Embryonic facial prominence (tissue), 1 donor: ENCODE results near the gene HGD.
"Not testable (repeated sequence)": the region's sequence is repeated elsewhere in the genome, so short reads cannot be mapped to it uniquely, and the experiment has no call there.

Source experiments
- DNase-seq: peaks from one replicate; pipeline ENCODE4 v3.0.0-alpha.2; 2016; ENCODE audit errors: extremely low spot score

HGD gene

DNA sequence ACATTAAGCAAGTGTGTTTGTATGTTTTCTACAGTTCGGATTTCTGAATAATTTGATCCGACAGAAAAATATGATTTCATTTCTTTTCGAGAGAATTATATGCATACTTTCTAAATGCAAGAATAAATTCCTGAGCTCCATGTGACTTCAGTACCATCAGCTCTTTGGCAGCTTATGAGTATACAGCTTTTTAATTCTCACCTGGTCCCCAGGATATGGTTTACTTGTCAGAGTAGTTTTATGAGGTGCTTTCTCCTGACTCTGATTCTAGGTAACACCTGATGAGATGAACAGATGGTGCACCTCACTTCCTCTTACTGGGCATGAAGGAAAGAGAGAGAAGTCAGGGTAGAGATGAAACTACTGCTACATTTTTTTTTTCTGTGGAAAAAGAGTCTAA is 3.1 kb downstream of the HGD start:
- no peak for DNase-seq

- DNase-seq, result no peak
These were observed 3.6 kb downstream of the HGD start for GRCh38 chr3:120678331-120678947.

DNA sequence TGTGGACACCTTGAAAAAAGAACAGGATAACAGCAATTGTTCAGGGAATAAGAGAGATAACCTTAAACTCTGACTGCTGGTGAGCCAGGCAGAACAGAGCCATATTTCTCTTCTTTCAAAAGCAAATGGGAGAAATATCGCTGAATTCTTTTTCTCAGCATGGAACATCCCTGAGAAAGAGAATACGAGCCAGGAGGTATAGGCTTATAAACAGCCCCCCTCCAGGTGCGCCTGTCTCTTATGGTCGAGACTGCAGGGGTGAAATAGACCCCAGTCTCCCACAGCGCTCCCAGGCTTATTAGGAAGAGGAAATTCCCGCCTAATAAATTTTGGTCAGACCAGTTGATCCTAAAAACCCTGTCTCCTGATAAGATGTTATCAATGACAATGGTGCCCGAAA is 4.8 kb downstream of the HGD start:
- not testable (repeated sequence) for DNase-seq

DNA sequence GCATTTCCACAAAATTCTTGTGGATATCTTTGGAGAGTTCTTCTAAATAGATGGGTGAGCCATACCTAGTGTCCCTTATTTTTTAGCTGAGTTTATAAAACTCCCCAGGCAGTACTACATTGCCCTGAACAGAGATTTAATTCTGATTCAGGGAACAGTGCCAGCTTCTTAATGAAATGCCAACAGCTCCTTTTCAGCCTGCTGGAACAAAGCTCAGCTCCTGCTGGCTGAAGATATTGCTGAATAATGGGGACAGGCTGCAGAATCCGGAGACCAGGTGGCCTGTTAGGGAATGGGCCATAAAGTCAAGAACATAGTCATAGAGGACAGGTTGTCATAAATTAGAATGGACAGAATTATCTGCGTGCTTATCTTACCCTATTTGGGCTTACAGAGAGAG is 8.9 kb downstream of the HGD start:
- no peak for DNase-seq

DNA sequence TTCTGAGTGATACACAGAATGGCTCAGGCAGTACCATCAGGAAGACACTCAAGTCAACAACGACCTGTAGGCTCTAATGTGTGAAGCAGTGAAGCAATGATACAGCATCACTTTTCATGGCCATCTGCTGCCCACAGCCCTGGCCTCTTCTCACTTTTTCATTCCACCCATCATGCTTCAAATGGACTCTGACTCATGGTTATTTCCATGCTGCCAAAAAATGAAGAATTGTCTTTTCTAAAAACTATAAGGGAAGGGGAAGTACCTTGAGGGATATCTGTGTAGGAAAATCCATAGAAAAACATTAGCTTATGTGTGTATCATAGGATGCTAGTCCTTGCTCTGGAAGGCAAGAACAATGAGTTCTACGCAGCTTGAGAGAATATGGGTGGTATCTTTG is 11.5 kb downstream of the HGD start:
- no peak for DNase-seq

GRCh38 chr3:120664926-120665325 is 17.1 kb downstream of the HGD start:
- no peak for DNase-seq

GRCh38 chr3:120661945-120662344 is 20.1 kb downstream of the HGD start:
- DNase-seq, result no peak

- DNase-seq, result no peak
These were observed 20.7 kb downstream of the HGD start for GRCh38 chr3:120661106-120661905.

DNA sequence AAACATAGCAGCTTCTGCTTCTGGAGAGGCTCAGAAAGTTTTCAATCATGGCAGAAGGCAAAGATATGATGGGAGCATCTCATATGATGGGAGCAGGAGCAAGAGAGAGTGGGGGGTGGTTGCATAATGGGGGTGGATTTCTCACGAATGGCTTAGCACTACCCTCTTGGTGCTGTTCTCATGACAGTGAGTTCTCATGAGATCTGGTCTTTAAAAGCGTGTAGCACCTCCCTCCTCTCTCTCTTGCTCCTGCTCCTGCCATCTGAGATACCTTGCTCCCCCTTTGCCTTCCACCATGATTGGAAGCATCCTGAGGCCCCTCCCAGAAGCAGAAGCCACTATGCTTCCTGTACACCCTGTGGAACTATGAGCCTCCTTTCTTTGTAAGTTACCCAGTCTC is 22.2 kb downstream of the HGD start:
- DNase-seq, result no peak

DNA sequence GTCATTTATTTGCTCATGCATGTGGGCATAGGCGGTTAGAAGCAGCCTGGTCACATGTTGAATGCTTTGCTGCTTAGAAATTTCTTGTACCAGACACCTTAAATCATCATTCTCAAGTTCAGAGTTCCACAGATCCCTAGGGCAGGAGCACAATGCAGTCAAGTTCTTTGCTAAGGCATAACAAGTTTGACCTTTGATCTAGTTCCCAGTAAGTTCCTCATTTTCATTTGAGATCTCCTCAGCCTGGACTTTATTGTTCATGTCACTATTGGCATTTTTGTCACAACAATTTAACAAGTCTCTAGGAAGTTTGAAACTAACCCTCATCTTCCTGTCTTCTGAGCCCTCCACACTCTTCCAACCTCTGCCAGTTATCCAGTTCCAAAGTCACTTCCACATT is 22.8 kb downstream of the HGD start:
- DNase-seq, result no peak

DNA sequence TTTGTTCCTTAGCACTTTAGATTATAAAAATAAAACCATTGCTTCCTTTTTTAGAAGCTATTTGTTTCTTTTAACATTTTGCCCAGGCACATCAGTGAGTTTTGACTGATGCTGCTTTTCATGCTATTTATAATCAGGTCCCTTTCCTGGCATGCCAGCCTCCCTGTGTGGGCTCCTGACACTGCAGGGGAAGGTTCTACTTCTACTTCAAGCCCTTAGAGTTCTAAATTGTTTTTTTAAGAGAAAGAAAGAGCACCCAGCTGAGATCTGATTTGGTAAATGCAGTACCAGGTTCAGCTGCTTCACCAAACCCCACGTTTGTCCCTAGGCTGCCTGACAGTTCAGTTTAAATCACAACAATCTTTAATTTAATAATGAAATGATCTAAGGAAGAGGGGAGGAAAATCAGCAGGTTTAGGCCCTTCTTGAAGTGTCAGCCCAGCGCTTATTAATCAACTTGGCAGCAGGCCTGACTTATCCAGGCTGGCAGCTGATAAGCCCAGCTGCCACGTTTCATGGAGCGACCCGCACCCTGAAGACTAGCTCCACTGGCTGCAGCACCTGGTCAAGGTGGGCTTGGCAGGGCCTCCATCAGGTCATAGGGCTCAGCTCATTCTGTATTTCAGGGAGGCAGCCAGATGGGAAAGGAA is 29.0 kb downstream of the HGD start:
- DNase-seq, result no peak

DNA sequence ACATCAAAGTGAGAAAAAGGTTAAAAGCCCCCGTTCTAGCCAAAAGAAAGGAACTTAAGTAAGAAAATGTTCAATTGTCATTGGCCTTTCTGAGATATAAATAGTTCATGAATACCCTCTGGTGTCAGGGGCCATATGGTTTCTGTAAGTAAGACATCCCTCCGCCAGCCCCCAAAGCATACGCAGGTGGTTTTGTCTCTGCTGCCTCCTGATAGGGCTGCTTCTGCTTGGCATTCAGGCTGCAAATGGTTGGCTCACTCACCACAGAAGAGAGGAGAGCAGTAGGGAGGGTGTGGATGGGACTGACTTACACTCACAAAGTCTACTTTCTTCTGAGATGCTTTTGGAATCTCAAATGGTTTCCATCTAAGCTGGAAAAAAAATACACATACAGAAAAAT is 29.8 kb downstream of the HGD start:
- no peak for DNase-seq

DNA sequence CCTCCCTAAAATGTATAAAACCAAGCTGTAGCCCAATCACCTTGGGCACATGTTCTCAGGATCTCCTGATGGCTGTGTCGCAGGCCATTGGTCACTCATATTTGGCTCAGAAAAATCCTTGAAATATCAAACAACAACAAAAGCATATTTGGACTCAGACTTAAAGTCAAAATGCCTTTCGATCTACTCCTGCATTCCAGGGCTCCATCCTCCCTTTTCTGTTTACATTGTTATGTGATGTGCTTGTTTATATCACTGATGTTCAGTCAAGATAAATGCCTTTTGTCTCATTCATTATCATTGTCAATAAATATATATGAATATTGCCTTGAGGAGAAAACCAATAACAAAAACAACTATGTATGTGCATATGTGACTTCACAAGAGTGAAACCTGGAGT is 31.7 kb downstream of the HGD start:
- no peak for DNase-seq

DNA sequence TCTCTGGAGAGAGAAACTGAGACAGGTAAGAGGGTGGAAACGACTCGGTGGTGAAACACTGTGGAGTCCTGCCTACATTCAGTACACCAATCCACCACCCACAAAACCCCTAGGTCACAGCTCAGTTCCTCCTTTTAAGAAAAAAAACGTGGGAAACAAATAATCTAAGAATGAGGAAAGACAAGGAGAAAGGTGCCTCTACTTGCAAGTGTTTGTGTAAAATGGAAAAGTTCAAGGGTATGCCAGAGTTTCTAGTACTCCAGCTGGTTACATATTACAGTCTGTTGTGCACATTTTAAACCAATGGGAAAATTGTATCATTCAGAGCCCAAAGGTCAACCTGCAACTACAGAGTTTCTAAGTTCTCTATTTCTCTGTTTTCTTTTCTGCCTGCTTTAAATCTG is 32.2 kb downstream of the HGD start:
- DNase-seq, result no peak

DNA sequence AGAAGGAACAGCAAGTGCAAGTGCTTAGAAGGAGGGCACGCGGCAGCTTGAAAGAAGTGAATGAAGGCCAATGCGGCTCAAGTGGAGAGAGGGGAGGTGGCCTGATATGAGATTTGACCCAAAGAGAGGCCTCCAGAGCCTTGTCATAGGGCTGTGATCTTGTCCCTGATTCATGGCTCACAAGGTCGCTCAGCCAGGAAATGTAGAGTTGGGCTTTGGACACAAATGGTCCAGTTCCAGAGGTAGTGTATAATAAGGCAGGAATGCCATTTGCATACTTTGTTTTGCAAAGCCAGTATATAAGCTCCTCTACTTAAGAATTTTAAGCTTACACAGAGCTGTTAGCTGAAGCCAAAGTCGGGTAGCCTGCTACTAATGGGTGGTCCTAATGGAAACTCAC is 33.7 kb downstream of the HGD start:
- DNase-seq, result no peak

- no peak for DNase-seq
These were observed 35.1 kb downstream of the HGD start for GRCh38 chr3:120646771-120647432.

- DNase-seq, result no peak
These were observed 36.8 kb downstream of the HGD start for GRCh38 chr3:120645083-120645845.

DNA sequence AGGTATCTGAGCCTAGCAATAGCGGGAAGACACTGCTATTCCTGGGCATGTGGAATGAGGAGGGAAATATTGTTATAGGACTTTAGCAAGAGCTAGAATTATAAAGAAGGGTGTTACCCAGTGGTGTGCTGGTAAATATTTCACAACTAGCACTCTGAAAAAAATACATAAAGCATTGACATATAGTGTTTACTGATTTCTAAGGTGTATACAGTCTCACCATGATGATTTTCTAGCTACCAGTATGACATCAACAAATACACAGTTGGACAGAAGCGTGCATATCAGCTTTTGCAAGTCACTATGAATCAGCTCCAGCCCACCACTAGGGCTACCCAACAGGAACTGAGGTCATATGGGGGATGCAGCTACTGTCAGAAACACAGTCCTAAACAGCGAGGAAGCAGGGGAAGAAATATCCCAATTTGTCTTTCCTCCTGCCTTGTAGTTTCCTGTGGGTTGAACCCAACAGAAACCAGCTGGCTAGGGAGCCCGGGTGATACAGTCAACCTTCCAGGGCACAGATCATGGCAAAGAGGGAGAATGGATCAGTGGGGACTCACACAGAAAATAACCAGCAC is 39.6 kb downstream of the HGD start:
- no peak for DNase-seq

DNA sequence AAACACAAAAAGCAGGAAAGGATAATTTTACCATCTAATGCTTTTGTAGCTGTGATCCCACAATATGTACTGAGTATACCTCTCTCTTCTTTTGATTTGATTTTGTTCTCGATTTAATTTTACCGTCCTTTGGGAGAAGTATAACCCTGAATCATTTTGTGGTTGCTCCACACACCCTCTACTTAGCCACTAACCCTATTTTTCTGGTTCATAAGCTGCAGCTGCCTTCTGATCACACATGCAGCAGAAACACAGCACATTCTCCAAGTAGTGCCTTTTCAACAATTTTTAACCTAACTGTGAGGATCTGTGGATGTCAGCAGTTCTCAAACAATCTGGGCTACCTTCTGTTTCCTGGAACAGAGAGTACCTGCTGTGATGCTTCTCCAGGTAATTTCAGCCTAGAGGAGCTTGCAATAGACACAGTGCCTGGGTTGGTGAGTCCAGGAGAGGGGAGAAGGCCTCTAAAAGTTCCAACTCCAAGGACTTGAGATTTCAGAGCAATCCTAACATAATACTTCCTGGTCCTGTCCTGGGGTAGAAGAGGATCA is 40.3 kb downstream of the HGD start:
- no peak for DNase-seq

DNA sequence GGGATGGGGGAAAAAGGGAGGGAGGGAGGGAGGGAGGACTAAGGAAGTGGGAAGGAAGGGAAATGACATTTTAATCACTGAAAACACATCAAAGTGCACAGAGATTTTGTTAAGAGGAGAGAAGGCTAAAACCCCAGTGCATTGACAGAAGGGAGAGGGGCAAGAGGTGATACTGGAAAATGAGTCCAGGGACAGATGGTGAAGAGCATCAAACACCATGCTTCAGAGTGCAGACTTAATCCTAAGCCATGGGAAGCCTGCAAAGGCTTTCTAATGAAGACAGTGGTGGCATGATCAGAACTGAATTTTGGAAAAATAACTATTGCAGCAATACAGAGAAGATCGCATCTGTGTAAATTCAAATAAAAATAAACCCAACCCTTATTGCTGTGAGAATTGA is 41.8 kb downstream of the HGD start:
- DNase-seq, result no peak

- DNase-seq, result not testable (repeated sequence)
These were observed 43.2 kb downstream of the HGD start for GRCh38 chr3:120638820-120639219.
